RWPE2 (cell line): ENCODE results near the gene OR5K2.

ENCODE experiments used
- ATAC-seq: fragments of 200-7000 bp; cut with Tn5 transposase; 3 replicates; pipeline ENCODE4 v1.9.1; 2021; ENCODE audit warnings: low read depth
- DNase-seq: peaks from one replicate; pipeline ENCODE4 v3.0.0-alpha.2; 2020; ENCODE audit warnings: low spot score
- H3K27ac ChIP-seq: fragments of 450-650 bp; 2 replicates; pipeline ENCODE4 v1.5.1; 2017; ENCODE audit warnings: mild to moderate bottlenecking; ENCODE audit not compliant: poor library complexity, severe bottlenecking
- H3K27me3 ChIP-seq: fragments of 250-450 bp; sonication (Bioruptor Pico); 2 replicates; pipeline ENCODE4 v1.5.1; 2021; ENCODE audit warnings: mild to moderate bottlenecking, moderate library complexity; ENCODE audit not compliant: insufficient read depth, poor library complexity, severe bottlenecking
- H3K36me3 ChIP-seq: fragments of 250-450 bp; sonication (Bioruptor Pico); 2 replicates; pipeline ENCODE4 v1.5.1; 2020; ENCODE audit warnings: low read depth, mild to moderate bottlenecking, moderate library complexity
- H3K4me1 ChIP-seq: fragments of 250-450 bp; sonication (Bioruptor Pico); 2 replicates; pipeline ENCODE4 v1.5.1; 2021; ENCODE audit warnings: mild to moderate bottlenecking, moderate library complexity; ENCODE audit not compliant: insufficient read depth, poor library complexity, severe bottlenecking
- H3K4me3 ChIP-seq: fragments of 250-450 bp; sonication (Bioruptor Pico); 2 replicates; pipeline ENCODE4 v1.5.1; 2021; ENCODE audit warnings: mild to moderate bottlenecking, moderate library complexity; ENCODE audit not compliant: severe bottlenecking
- H3K9me3 ChIP-seq: fragments of 250-450 bp; sonication (Bioruptor Pico); 2 replicates; pipeline ENCODE4 v1.5.1; 2021; ENCODE audit warnings: mild to moderate bottlenecking, moderate library complexity; ENCODE audit not compliant: severe bottlenecking
- TF ChIP-seq, protein P1 (sequence below): fragments of 450-650 bp; IDR thresholded peaks from one replicate; pipeline ENCODE4 v1.5.1; 2017; ENCODE audit warnings: mild to moderate bottlenecking, moderate library complexity; ENCODE audit not compliant: poor library complexity, severe bottlenecking

Gene OR5K2

DNA sequence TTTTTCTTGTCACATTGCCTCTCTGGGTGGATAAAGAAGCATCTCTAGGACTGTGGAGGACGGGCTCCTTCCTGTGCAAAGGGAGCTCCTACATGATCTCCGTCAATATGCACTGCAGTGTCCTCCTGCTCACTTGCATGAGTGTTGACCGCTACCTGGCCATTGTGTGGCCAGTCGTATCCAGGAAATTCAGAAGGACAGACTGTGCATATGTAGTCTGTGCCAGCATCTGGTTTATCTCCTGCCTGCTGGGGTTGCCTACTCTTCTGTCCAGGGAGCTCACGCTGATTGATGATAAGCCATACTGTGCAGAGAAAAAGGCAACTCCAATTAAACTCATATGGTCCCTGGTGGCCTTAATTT is 34.8 kb downstream of the OR5K2 start:
- TF ChIP-seq, protein P1, sequence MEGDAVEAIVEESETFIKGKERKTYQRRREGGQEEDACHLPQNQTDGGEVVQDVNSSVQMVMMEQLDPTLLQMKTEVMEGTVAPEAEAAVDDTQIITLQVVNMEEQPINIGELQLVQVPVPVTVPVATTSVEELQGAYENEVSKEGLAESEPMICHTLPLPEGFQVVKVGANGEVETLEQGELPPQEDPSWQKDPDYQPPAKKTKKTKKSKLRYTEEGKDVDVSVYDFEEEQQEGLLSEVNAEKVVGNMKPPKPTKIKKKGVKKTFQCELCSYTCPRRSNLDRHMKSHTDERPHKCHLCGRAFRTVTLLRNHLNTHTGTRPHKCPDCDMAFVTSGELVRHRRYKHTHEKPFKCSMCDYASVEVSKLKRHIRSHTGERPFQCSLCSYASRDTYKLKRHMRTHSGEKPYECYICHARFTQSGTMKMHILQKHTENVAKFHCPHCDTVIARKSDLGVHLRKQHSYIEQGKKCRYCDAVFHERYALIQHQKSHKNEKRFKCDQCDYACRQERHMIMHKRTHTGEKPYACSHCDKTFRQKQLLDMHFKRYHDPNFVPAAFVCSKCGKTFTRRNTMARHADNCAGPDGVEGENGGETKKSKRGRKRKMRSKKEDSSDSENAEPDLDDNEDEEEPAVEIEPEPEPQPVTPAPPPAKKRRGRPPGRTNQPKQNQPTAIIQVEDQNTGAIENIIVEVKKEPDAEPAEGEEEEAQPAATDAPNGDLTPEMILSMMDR: no peak
- Histone ChIP-seq H3K27ac (no peak overlapping the region), H3K9me3 (no peaks in the 10 kb centered on the region), H3K4me1 (no peaks in the 10 kb centered on the region), H3K4me3 (no peak overlapping the region), H3K27me3 (no peaks in the 10 kb centered on the region), H3K36me3 (no peaks in the 10 kb centered on the region)
- ATAC-seq: no peak
- no peak for DNase-seq

DNA sequence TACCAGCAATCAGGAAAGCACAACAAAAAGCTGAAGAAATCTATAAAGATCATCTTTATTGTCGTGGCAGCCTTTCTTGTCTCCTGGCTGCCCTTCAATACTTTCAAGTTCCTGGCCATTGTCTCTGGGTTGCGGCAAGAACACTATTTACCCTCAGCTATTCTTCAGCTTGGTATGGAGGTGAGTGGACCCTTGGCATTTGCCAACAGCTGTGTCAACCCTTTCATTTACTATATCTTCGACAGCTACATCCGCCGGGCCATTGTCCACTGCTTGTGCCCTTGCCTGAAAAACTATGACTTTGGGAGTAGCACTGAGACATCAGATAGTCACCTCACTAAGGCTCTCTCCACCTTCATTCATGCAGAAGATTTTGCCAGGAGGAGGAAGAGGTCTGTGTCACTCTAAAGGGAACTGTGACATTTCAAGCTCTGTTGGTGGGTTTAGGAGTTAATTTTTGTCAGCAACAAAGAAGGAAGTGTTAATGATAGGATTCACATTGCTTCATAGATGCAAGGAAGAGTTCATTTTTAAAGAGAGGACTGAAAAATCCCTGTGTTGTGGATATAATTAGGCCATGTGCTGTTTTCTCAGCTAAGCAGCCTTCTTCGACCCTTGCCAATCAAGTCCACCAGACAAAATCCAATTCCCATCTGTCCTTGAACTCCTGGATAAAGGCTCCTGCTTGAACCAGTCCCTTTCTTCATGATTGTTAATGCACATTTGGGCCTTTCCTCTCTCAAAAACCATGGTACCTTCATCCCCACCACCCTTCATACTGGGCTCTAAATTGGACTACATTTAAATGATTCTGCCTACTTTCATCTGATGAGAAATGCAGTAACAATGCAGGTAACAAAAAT is 35.5 kb downstream of the OR5K2 start:
- no peaks in the 10 kb centered on the region for H3K4me1 ChIP-seq
- no peaks in the 10 kb centered on the region for H3K36me3 ChIP-seq
- no peak for DNase-seq
- no peak overlapping the region for H3K27ac ChIP-seq
- no peak for ATAC-seq
- no peaks in the 10 kb centered on the region for H3K9me3 ChIP-seq
- no peak overlapping the region for H3K4me3 ChIP-seq
- TF ChIP-seq, protein P1: no peak
- H3K27me3 ChIP-seq: no peaks in the 10 kb centered on the region

DNA sequence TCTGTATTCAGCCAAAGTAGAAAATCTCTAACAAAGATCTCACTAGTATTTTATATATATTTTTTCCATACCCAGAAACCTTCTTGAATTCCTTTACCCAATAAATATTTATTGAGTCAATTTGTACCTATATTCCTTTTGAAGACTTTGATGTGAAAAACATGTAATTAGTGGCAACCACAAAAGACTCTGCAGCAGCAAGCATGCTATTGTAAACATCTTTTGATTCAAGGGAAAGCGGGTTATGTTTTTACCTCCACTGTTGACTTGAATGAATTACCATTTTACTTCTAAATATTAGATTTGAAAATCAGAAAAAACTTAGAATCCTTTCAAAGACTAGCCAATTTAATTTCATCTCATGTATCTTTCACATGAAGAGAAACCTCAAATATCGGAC is 36.7 kb downstream of the OR5K2 start:
- no peaks in the 10 kb centered on the region for H3K36me3 ChIP-seq
- TF ChIP-seq, protein P1: no peak
- no peak overlapping the region for H3K4me3 ChIP-seq
- DNase-seq: no peak
- no peaks in the 10 kb centered on the region for H3K27me3 ChIP-seq
- no peaks in the 10 kb centered on the region for H3K4me1 ChIP-seq
- H3K9me3 ChIP-seq: no peaks in the 10 kb centered on the region
- no peak for ATAC-seq
- no peak overlapping the region for H3K27ac ChIP-seq

DNA sequence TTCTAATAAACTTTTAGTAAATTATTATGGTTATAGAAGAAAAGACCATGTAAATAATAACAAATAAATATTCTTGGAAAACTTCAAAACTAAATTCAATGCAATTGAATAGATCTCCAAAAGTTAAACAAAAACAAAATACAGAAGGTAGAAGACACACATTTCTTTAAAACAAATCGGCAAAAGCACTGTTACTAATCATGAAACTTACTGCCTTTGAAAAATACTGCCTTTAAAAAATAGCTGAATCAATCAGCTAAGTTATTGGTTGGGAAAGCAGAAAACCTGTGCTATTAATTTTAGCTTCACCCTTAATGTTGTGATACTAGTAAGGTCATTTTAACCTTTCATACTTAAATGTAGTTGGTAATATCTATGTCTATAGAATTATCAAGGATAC is 37.3 kb downstream of the OR5K2 start:
- no peak for DNase-seq
- H3K4me1 ChIP-seq: no peaks in the 10 kb centered on the region

More for the DNA sequence above, 37.3 kb downstream of the OR5K2 start:
- ATAC-seq: no peak
- Histone ChIP-seq H3K9me3 (no peaks in the 10 kb centered on the region), H3K4me3 (no peak overlapping the region), H3K27ac (no peak overlapping the region), H3K36me3 (no peaks in the 10 kb centered on the region), H3K27me3 (no peaks in the 10 kb centered on the region)
- TF ChIP-seq, protein P1: no peak
